HFF-Myc (cell line): ENCODE data around the gene C19orf53.

ENCODE experiments used
- DNase-seq: peaks from one replicate; pipeline ENCODE4 v3.0.0-alpha.2; 2011; ENCODE audit warnings: low read depth; ENCODE audit errors: extremely low read depth
- H3K4me3 ChIP-seq: replicated peaks from 2 replicates; pipeline ENCODE4 v1.5.1; 2011; ENCODE audit warnings: low read depth, mild to moderate bottlenecking, control low read depth, low read length
- CTCF ChIP-seq: IDR thresholded peaks from 2 replicates; pipeline ENCODE4 v1.5.1; 2012; ENCODE audit warnings: mild to moderate bottlenecking, low read depth, low read length, control low read depth; ENCODE audit errors: missing control alignments

The C19orf53 gene

GRCh38 chr19:13817615-13818371 is 43.5 kb downstream of the C19orf53 start:
- DNase-seq, result no peak
- no peak for TF ChIP-seq CTCF
- H3K4me3 ChIP-seq, result no peak overlapping the region

GRCh38 chr19:13819238-13819637 is 45.0 kb downstream of the C19orf53 start:
- DNase-seq, result no peak
- no peak for TF ChIP-seq CTCF

GRCh38 chr19:13821292-13821691 is 47.0 kb downstream of the C19orf53 start:
- no peak overlapping the region for H3K4me3 ChIP-seq
- DNase-seq, result no peak
- TF ChIP-seq CTCF, result no peak

More at GRCh38 chr19:13819238-13819637, 45.0 kb downstream of the C19orf53 start:
- H3K4me3 ChIP-seq, result no peak overlapping the region

- H3K4me3 ChIP-seq, result no peak overlapping the region
- DNase-seq, result no peak
- no peak for TF ChIP-seq CTCF
Observed at GRCh38 chr19:13823256-13823655, 49.0 kb downstream of the C19orf53 start.

- DNase-seq, result no peak
- no peak overlapping the region for H3K4me3 ChIP-seq
- TF ChIP-seq CTCF, result no peak
Observed at GRCh38 chr19:13823901-13824300, 49.6 kb downstream of the C19orf53 start.

- no peak for DNase-seq
- TF ChIP-seq CTCF, result no peak
- H3K4me3 ChIP-seq, result no peak overlapping the region
Observed at GRCh38 chr19:13824703-13825102, 50.4 kb downstream of the C19orf53 start.
